Neuron (in vitro differentiated cells): ENCODE measurements around the gene AGAP1.

Experiments used
- H2AFZ ChIP-seq: one replicate; pipeline ENCODE4 v1.6.1; 2013; ENCODE audit warnings: low read depth, mild to moderate bottlenecking, inconsistent platforms, low read length, moderate library complexity
- H3K27me3 ChIP-seq: one replicate; pipeline ENCODE4 v1.6.1; 2013; ENCODE audit warnings: low read length; ENCODE audit not compliant: insufficient read depth
- H3K36me3 ChIP-seq: one replicate; pipeline ENCODE4 v1.6.1; 2013; ENCODE audit warnings: low read length; ENCODE audit not compliant: insufficient read depth
- H3K4me1 ChIP-seq: one replicate; pipeline ENCODE4 v1.6.1; 2013; ENCODE audit warnings: low read length; ENCODE audit not compliant: insufficient read depth
- H3K4me3 ChIP-seq: 2 replicates; pipeline ENCODE4 v1.5.1; 2013; ENCODE audit warnings: mild to moderate bottlenecking, low read length, moderate library complexity
- H3K9me3 ChIP-seq: one replicate; pipeline ENCODE4 v1.6.1; 2013; ENCODE audit warnings: low read length

AGAP1 gene

GRCh38 chr2:235813398-235813797 lies 319.6 kb downstream of the AGAP1 start:
- Histone ChIP-seq H3K36me3 (peaks cover 60% of the 10 kb centered on the region), H3K4me1 (no peaks in the 10 kb centered on the region), H2AFZ (no peak overlapping the region), H3K27me3 (no peaks in the 10 kb centered on the region), H3K9me3 (peaks cover 5% of the 10 kb centered on the region), H3K4me3 (no peak overlapping the region)

GRCh38 chr2:235820571-235820970 lies 326.7 kb downstream of the AGAP1 start:
- Histone ChIP-seq H3K36me3 (peaks cover 12% of the 10 kb centered on the region), H3K4me1 (no peaks in the 10 kb centered on the region), H3K9me3 (no peaks in the 10 kb centered on the region), H3K4me3 (no peak overlapping the region), H3K27me3 (no peaks in the 10 kb centered on the region), H2AFZ (no peak overlapping the region)

- no peaks in the 10 kb centered on the region for H3K27me3 ChIP-seq
- H2AFZ ChIP-seq, result no peak overlapping the region
- no peaks in the 10 kb centered on the region for H3K9me3 ChIP-seq
- no peaks in the 10 kb centered on the region for H3K4me1 ChIP-seq
- peaks cover 20% of the 10 kb centered on the region for H3K36me3 ChIP-seq
- H3K4me3 ChIP-seq, result no peak overlapping the region
Measured at GRCh38 chr2:235824331-235824730, 330.5 kb downstream of the AGAP1 start.

GRCh38 chr2:235825946-235826345 lies 332.1 kb downstream of the AGAP1 start:
- H3K27me3 ChIP-seq, result no peaks in the 10 kb centered on the region
- H2AFZ ChIP-seq, result no peak overlapping the region
- no peak overlapping the region for H3K4me3 ChIP-seq
- peaks cover 20% of the 10 kb centered on the region for H3K36me3 ChIP-seq
- no peaks in the 10 kb centered on the region for H3K4me1 ChIP-seq
- H3K9me3 ChIP-seq, result no peaks in the 10 kb centered on the region

- Histone ChIP-seq H3K27me3 (no peaks in the 10 kb centered on the region), H3K36me3 (peaks cover 18% of the 10 kb centered on the region), H3K9me3 (peaks cover 3% of the 10 kb centered on the region), H2AFZ (no peak overlapping the region), H3K4me1 (no peaks in the 10 kb centered on the region), H3K4me3 (no peak overlapping the region)
Measured at GRCh38 chr2:235826826-235827225, 333.0 kb downstream of the AGAP1 start.

- no peaks in the 10 kb centered on the region for H3K27me3 ChIP-seq
- H3K9me3 ChIP-seq, result peaks cover 3% of the 10 kb centered on the region
- H3K4me1 ChIP-seq, result no peaks in the 10 kb centered on the region
- peaks cover 15% of the 10 kb centered on the region for H3K36me3 ChIP-seq
- no peak overlapping the region for H3K4me3 ChIP-seq
- H2AFZ ChIP-seq, result no peak overlapping the region
Measured at GRCh38 chr2:235827585-235827992, 333.7 kb downstream of the AGAP1 start.

GRCh38 chr2:235829726-235830125 lies 335.9 kb downstream of the AGAP1 start:
- Histone ChIP-seq H3K27me3 (no peaks in the 10 kb centered on the region), H3K36me3 (peaks cover 15% of the 10 kb centered on the region), H3K4me3 (no peak overlapping the region), H3K9me3 (peaks cover 3% of the 10 kb centered on the region), H2AFZ (no peak overlapping the region), H3K4me1 (no peaks in the 10 kb centered on the region)

- peaks cover 11% of the 10 kb centered on the region for H3K36me3 ChIP-seq
- peaks cover 3% of the 10 kb centered on the region for H3K9me3 ChIP-seq
- H3K4me3 ChIP-seq, result no peak overlapping the region
- no peaks in the 10 kb centered on the region for H3K27me3 ChIP-seq
- no peak overlapping the region for H2AFZ ChIP-seq
- H3K4me1 ChIP-seq, result no peaks in the 10 kb centered on the region
Measured at GRCh38 chr2:235831755-235832154, 337.9 kb downstream of the AGAP1 start.

GRCh38 chr2:235832941-235833340 lies 339.1 kb downstream of the AGAP1 start:
- Histone ChIP-seq H3K9me3 (peaks cover 3% of the 10 kb centered on the region), H3K27me3 (no peaks in the 10 kb centered on the region), H3K4me1 (no peaks in the 10 kb centered on the region), H2AFZ (no peak overlapping the region), H3K4me3 (no peak overlapping the region), H3K36me3 (peaks cover 6% of the 10 kb centered on the region)

GRCh38 chr2:235833971-235834620 lies 340.3 kb downstream of the AGAP1 start:
- Histone ChIP-seq H2AFZ (no peak overlapping the region), H3K27me3 (no peaks in the 10 kb centered on the region), H3K9me3 (peaks cover 3% of the 10 kb centered on the region), H3K4me1 (no peaks in the 10 kb centered on the region), H3K4me3 (no peak overlapping the region), H3K36me3 (peaks cover 3% of the 10 kb centered on the region)

- H3K4me1 ChIP-seq, result no peaks in the 10 kb centered on the region
- H3K4me3 ChIP-seq, result no peak overlapping the region
- H2AFZ ChIP-seq, result no peak overlapping the region
- peaks cover 3% of the 10 kb centered on the region for H3K36me3 ChIP-seq
- peaks cover 3% of the 10 kb centered on the region for H3K9me3 ChIP-seq
- H3K27me3 ChIP-seq, result no peaks in the 10 kb centered on the region
Measured at GRCh38 chr2:235834781-235835180, 340.9 kb downstream of the AGAP1 start.

GRCh38 chr2:235835810-235836209 lies 342.0 kb downstream of the AGAP1 start:
- H3K36me3 ChIP-seq, result peaks cover 3% of the 10 kb centered on the region

GRCh38 chr2:235836491-235836911 lies 342.7 kb downstream of the AGAP1 start:
- Histone ChIP-seq H3K4me1 (no peaks in the 10 kb centered on the region), H2AFZ (no peak overlapping the region), H3K36me3 (peaks cover 3% of the 10 kb centered on the region), H3K27me3 (no peaks in the 10 kb centered on the region), H3K9me3 (peaks cover 2% of the 10 kb centered on the region), H3K4me3 (no peak overlapping the region)

More at GRCh38 chr2:235835810-235836209, 342.0 kb downstream of the AGAP1 start:
- Histone ChIP-seq H2AFZ (no peak overlapping the region), H3K27me3 (no peaks in the 10 kb centered on the region), H3K4me1 (no peaks in the 10 kb centered on the region), H3K9me3 (peaks cover 3% of the 10 kb centered on the region), H3K4me3 (no peak overlapping the region)

GRCh38 chr2:235839226-235839625 lies 345.4 kb downstream of the AGAP1 start:
- no peaks in the 10 kb centered on the region for H3K9me3 ChIP-seq
- no peaks in the 10 kb centered on the region for H3K27me3 ChIP-seq
- no peak overlapping the region for H2AFZ ChIP-seq
- peaks cover 6% of the 10 kb centered on the region for H3K36me3 ChIP-seq
- peaks cover 8% of the 10 kb centered on the region for H3K4me1 ChIP-seq
- H3K4me3 ChIP-seq, result no peak overlapping the region
